Naive thymus-derived CD4-positive, alpha-beta T cell (primary cell): ENCODE measurements around the gene EAF1. TPM values are rescaled to one million over a fixed set of nuclear protein-coding genes. Genes with fewer than 3 reads are reported as not detected.

Experiments
- ATAC-seq: fragments of 150-1000 bp; cut with Tn5 transposase; 2 replicates; pipeline ENCODE4 v1.10.0; 2021; ENCODE audit warnings: mild to moderate bottlenecking, moderate library complexity
- CTCF ChIA-PET: fragments of 350-600 bp; sonication (Branson Sonifier 250); formaldehyde crosslinking; loops from one replicate; lab custom pipeline; 2021; ENCODE audit warnings: antibody characterized with exemption; lab: Charles Lee
- POLR2A ChIA-PET: fragments of 350-600 bp; sonication (Branson Sonifier 250); formaldehyde crosslinking; loops from one replicate; lab custom pipeline; 2021; ENCODE audit warnings: antibody characterized with exemption, inconsistent platforms; lab: Charles Lee
- DNase-seq, 9 donors: peaks; one replicate each; pipeline versions ENCODE4 v3.0.0 to v3.0.0-alpha.2; 2020 to 2022; ENCODE audit warnings: mixed read lengths in 1 of 9
- H3K27ac ChIP-seq: one replicate; pipeline ENCODE4 v1.7.0; 2013; ENCODE audit warnings: mild to moderate bottlenecking, low read depth, low read length, moderate library complexity
- H3K27me3 ChIP-seq, 2 donors: one replicate each; pipeline ENCODE4 v1.7.0; 2013; ENCODE audit warnings: low read length in 2 of 2, mild to moderate bottlenecking in 2 of 2, moderate library complexity in 2 of 2; ENCODE audit not compliant: control insufficient read depth in 2 of 2, insufficient read depth in 2 of 2
- H3K36me3 ChIP-seq, 3 experiments: 1 replicate in 2 of 3; 2 replicates in 1 of 3; pipeline ENCODE4 v1.7.0; 2013; ENCODE audit warnings: low read length in 3 of 3, mild to moderate bottlenecking in 3 of 3, moderate library complexity in 1 of 3; ENCODE audit not compliant: insufficient read depth in 3 of 3, control insufficient read depth in 2 of 3
- H3K4me1 ChIP-seq, 2 donors: one replicate each; pipeline ENCODE4 v1.7.0; 2013; ENCODE audit warnings: low read length in 2 of 2, mild to moderate bottlenecking in 2 of 2, moderate library complexity in 1 of 2; ENCODE audit not compliant: control insufficient read depth in 2 of 2, insufficient read depth in 2 of 2
- H3K4me3 ChIP-seq: 2 replicates; pipeline ENCODE4 v1.7.0; 2013; ENCODE audit warnings: mild to moderate bottlenecking, low read length
- H3K9me3 ChIP-seq, 3 experiments: 1 replicate in 2 of 3; 2 replicates in 1 of 3; pipeline ENCODE4 v1.7.0; 2013; ENCODE audit warnings: low read length in 3 of 3; ENCODE audit not compliant: control insufficient read depth in 2 of 3
- H3K27ac Mint-ChIP-seq, 9 donors: one replicate each; pipeline ENCODE4 v1.8.0; 2020 to 2022; ENCODE audit warnings: mixed read lengths in 9 of 9, mild to moderate bottlenecking in 8 of 9, moderate library complexity in 5 of 9, inconsistent platforms in 2 of 9
- H3K27me3 Mint-ChIP-seq, 5 donors: one replicate each; pipeline ENCODE4 v1.8.0; 2021 to 2022; ENCODE audit warnings: mixed read lengths in 5 of 5, mild to moderate bottlenecking in 1 of 5
- H3K36me3 Mint-ChIP-seq, 5 donors: one replicate each; pipeline ENCODE4 v1.8.0; 2020 to 2022; ENCODE audit warnings: mixed read lengths in 5 of 5, mild to moderate bottlenecking in 3 of 5, inconsistent platforms in 1 of 5
- H3K4me1 Mint-ChIP-seq, 7 donors: one replicate each; pipeline ENCODE4 v1.8.0; 2020 to 2022; ENCODE audit warnings: mixed read lengths in 7 of 7, mild to moderate bottlenecking in 3 of 7, inconsistent platforms in 1 of 7
- H3K4me3 Mint-ChIP-seq, 10 donors: one replicate each; pipeline ENCODE4 v1.8.0; 2020 to 2022; ENCODE audit warnings: mild to moderate bottlenecking in 10 of 10, mixed read lengths in 10 of 10, moderate library complexity in 6 of 10, inconsistent platforms in 2 of 10
- H3K9me3 Mint-ChIP-seq, 11 donors: one replicate each; pipeline ENCODE4 v1.8.0; 2020 to 2022; ENCODE audit warnings: mixed read lengths in 11 of 11, mild to moderate bottlenecking in 4 of 11, inconsistent platforms in 1 of 11, moderate library complexity in 1 of 11
- intact Hi-C, 2 donors: fragments of 100-400 bp; cut with micrococcal nuclease; formaldehyde crosslinking; loops; one replicate each; pipeline ENCODE4 v1.15.1; 2023
- polyA plus RNA-seq, 2 donors: library from polyadenylated mRNA; unstranded; fragments of 300-500 nt; fragmentation: Illumina TruSeq; gene quantifications; one replicate each; pipeline ENCODE4 v1.2.3, GENCODE V29; 2021
- total RNA-seq, 6 experiments: library from RNA in 5 of 6; stranded (reverse) in 5 of 6; gene quantifications; 1 replicate in 5 of 6; 2 replicates in 1 of 6; pipeline ENCODE4 v1.2.3 and lab custom pipeline; 2021 to 2026

The EAF1 gene
- total and polyA plus RNA-seq, 7 experiments from 2014 or later = 5.0 to 61.9 (median 19.6) TPM

GRCh38 chr3:15465876-15466585 is 38.6 kb downstream of the EAF1 start:
- DNase-seq (no peak), ATAC-seq (no peak)
- no peak overlapping the region for H3K27ac Mint-ChIP-seq
- intact Hi-C loops = no loop called here
- peaks cover 0 to 9% (median 7%) of the 10 kb centered on the region in 5 donors for H3K36me3 Mint-ChIP-seq
- peaks cover 0 to 6% (median 0%) of the 10 kb centered on the region in 5 donors for H3K27me3 Mint-ChIP-seq
- no peak overlapping the region for H3K4me3 ChIP-seq
- H3K4me3 Mint-ChIP-seq = no peak overlapping the region
- no peaks in the 10 kb centered on the region for H3K36me3 ChIP-seq
- H3K9me3 Mint-ChIP-seq = no peaks in the 10 kb centered on the region
- H3K4me1 Mint-ChIP-seq = peaks cover 6 to 19% (median 14%) of the 10 kb centered on the region in 7 donors
- no peaks in the 10 kb centered on the region for H3K9me3 ChIP-seq
- POLR2A ChIA-PET = interaction anchor here (0.5 kb wide), 1 partner anchor 256 kb away, joined by 4 read pairs; no protein-coding TSS in a partner anchor
- CTCF ChIA-PET = no interaction called here
- peaks cover 6 to 29% of the 10 kb centered on the region in 2 donors for H3K4me1 ChIP-seq
- no peak overlapping the region for H3K27ac ChIP-seq
- no peaks in the 10 kb centered on the region for H3K27me3 ChIP-seq

GRCh38 chr3:15467227-15468181 is 40.1 kb downstream of the EAF1 start:
- H3K4me3 Mint-ChIP-seq = no peak overlapping the region
- Histone ChIP-seq H3K27me3 (no peaks in the 10 kb centered on the region), H3K9me3 (no peaks in the 10 kb centered on the region), H3K36me3 (no peaks in the 10 kb centered on the region), H3K4me3 (no peak overlapping the region), H3K27ac (no peak overlapping the region), H3K4me1 (peaks cover 0 to 25% of the 10 kb centered on the region in 2 donors)
- H3K9me3 Mint-ChIP-seq = no peaks in the 10 kb centered on the region
- peak; percentile 57 for ATAC-seq
- peaks cover 0 to 9% (median 8%) of the 10 kb centered on the region in 5 donors for H3K36me3 Mint-ChIP-seq
- POLR2A ChIA-PET = no interaction called here
- peak overlapping the region in 3 of 9 donors; percentile 18 to 64 (median 21) for H3K27ac Mint-ChIP-seq
- peaks cover 0 to 9% (median 4%) of the 10 kb centered on the region in 7 donors for H3K4me1 Mint-ChIP-seq
- CTCF ChIA-PET = no interaction called here
- no peak for DNase-seq
- intact Hi-C loops = no loop called here
- peaks cover 0 to 13% (median 0%) of the 10 kb centered on the region in 5 donors for H3K27me3 Mint-ChIP-seq

- Mint-ChIP-seq H3K4me3 (no peak overlapping the region), H3K27ac (no peak overlapping the region), H3K36me3 (peaks cover 0 to 7% (median 3%) of the 10 kb centered on the region in 5 donors), H3K4me1 (peaks cover 0 to 4% (median 0%) of the 10 kb centered on the region in 7 donors), H3K9me3 (no peaks in the 10 kb centered on the region), H3K27me3 (peaks cover 0 to 13% (median 0%) of the 10 kb centered on the region in 5 donors)
- no peak for ATAC-seq
- peaks cover 0 to 25% of the 10 kb centered on the region in 2 donors for H3K4me1 ChIP-seq
- POLR2A ChIA-PET = no interaction called here
- H3K27me3 ChIP-seq = no peaks in the 10 kb centered on the region
- H3K9me3 ChIP-seq = no peaks in the 10 kb centered on the region
- H3K36me3 ChIP-seq = no peaks in the 10 kb centered on the region
- CTCF ChIA-PET = no interaction called here
- H3K4me3 ChIP-seq = no peak overlapping the region
- intact Hi-C loops = no loop called here
- no peak for DNase-seq
- H3K27ac ChIP-seq = no peak overlapping the region
These were observed 42.9 kb downstream of the EAF1 start for GRCh38 chr3:15470261-15470660.

- no peaks in the 10 kb centered on the region for H3K9me3 Mint-ChIP-seq
- H3K36me3 Mint-ChIP-seq = peaks cover 0 to 7% (median 3%) of the 10 kb centered on the region in 5 donors
These were observed 43.5 kb downstream of the EAF1 start for GRCh38 chr3:15470849-15471248.

GRCh38 chr3:15471861-15472260 is 44.5 kb downstream of the EAF1 start:
- DNase-seq (no peak), ATAC-seq (no peak)
- Histone ChIP-seq H3K27ac (no peak overlapping the region), H3K27me3 (no peaks in the 10 kb centered on the region), H3K4me1 (peaks cover 0 to 20% of the 10 kb centered on the region in 2 donors), H3K9me3 (no peaks in the 10 kb centered on the region), H3K4me3 (no peak overlapping the region), H3K36me3 (no peaks in the 10 kb centered on the region)
- H3K27me3 Mint-ChIP-seq = peaks cover 0 to 13% (median 0%) of the 10 kb centered on the region in 5 donors
- intact Hi-C loops = no loop called here
- no peaks in the 10 kb centered on the region for H3K9me3 Mint-ChIP-seq
- H3K36me3 Mint-ChIP-seq = peaks cover 0 to 6% (median 2%) of the 10 kb centered on the region in 5 donors
- POLR2A ChIA-PET = no interaction called here
- H3K4me1 Mint-ChIP-seq = peaks cover 0 to 3% (median 0%) of the 10 kb centered on the region in 7 donors
- H3K4me3 Mint-ChIP-seq = no peak overlapping the region
- no peak overlapping the region for H3K27ac Mint-ChIP-seq
- CTCF ChIA-PET = no interaction called here

More at GRCh38 chr3:15470849-15471248, 43.5 kb downstream of the EAF1 start:
- POLR2A ChIA-PET = no interaction called here
- H3K4me1 Mint-ChIP-seq = peaks cover 0 to 4% (median 0%) of the 10 kb centered on the region in 7 donors
- no peak overlapping the region for H3K27ac Mint-ChIP-seq
- H3K4me3 Mint-ChIP-seq = no peak overlapping the region
- ATAC-seq (no peak), DNase-seq (no peak)
- H3K27me3 Mint-ChIP-seq = peaks cover 0 to 13% (median 0%) of the 10 kb centered on the region in 5 donors
- H3K4me3 ChIP-seq = no peak overlapping the region
- intact Hi-C loops = no loop called here
- no peaks in the 10 kb centered on the region for H3K36me3 ChIP-seq
- no peaks in the 10 kb centered on the region for H3K27me3 ChIP-seq
- no peak overlapping the region for H3K27ac ChIP-seq
- H3K9me3 ChIP-seq = no peaks in the 10 kb centered on the region
- peaks cover 0 to 25% of the 10 kb centered on the region in 2 donors for H3K4me1 ChIP-seq
- CTCF ChIA-PET = no interaction called here

DNA sequence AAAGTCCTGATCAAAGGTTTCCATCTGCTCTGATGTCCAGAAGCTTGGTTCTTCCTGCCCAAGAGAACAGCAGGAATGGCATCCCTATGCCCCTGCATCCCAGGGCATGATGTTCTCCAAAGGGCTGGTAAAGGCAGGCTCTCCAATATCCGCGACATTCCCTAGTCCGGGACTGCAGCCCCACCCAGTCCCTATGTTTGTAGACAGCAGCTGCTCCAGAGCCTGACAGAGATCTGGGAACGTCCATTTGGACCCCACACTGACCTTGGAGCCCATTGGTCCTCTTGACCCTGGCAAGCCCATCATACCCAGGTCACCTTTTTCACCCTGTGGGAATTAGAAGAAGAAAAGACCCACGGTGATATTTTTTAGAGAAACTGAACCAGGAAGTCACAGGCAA is 47.8 kb downstream of the EAF1 start:
- peaks cover 0 to 2% (median 0%) of the 10 kb centered on the region in 11 donors for H3K9me3 Mint-ChIP-seq
- Histone ChIP-seq H3K36me3 (no peaks in the 10 kb centered on the region), H3K4me3 (no peak overlapping the region), H3K27me3 (no peaks in the 10 kb centered on the region), H3K27ac (no peak overlapping the region), H3K9me3 (no peaks in the 10 kb centered on the region), H3K4me1 (no peaks in the 10 kb centered on the region)
- no peak overlapping the region for H3K27ac Mint-ChIP-seq
- peaks cover 0 to 5% (median 0%) of the 10 kb centered on the region in 5 donors for H3K36me3 Mint-ChIP-seq
- no peak for DNase-seq
- H3K4me1 Mint-ChIP-seq = peaks cover 0 to 5% (median 0%) of the 10 kb centered on the region in 7 donors
- CTCF ChIA-PET = no interaction called here
- no peak overlapping the region for H3K4me3 Mint-ChIP-seq
- ATAC-seq = no peak
- POLR2A ChIA-PET = no interaction called here
- intact Hi-C loops = no loop called here
- H3K27me3 Mint-ChIP-seq = peaks cover 0 to 15% (median 0%) of the 10 kb centered on the region in 5 donors
